B cell (primary cell): Measurements from ENCODE around the gene GPR4. TPM values are rescaled to one million over a fixed set of nuclear protein-coding genes. Genes with fewer than 3 reads are reported as not detected.

Source experiments
- ATAC-seq: fragments of 200-7000 bp; cut with Tn5 transposase; one replicate; pipeline ENCODE4 v1.10.0; 2021; ENCODE audit warnings: low read depth, mild to moderate bottlenecking, moderate number of reproducible peaks, moderate library complexity
- CTCF ChIA-PET: fragments of 350-600 bp; sonication (Branson Sonifier 250); formaldehyde crosslinking; loops from one replicate; lab custom pipeline; 2021; ENCODE audit warnings: antibody characterized with exemption, inconsistent platforms; lab: Charles Lee
- POLR2A ChIA-PET: fragments of 350-600 bp; sonication (Branson Sonifier 250); formaldehyde crosslinking; loops from one replicate; lab custom pipeline; 2021; ENCODE audit warnings: antibody characterized with exemption; lab: Charles Lee
- DNase-seq: peaks from one replicate; pipeline ENCODE4 v3.0.0; 2013
- H2AFZ ChIP-seq: 2 replicates; pipeline ENCODE4 v1.6.1; 2012; ENCODE audit warnings: mild to moderate bottlenecking, low read depth, low read length; ENCODE audit not compliant: insufficient read depth, poor library complexity, severe bottlenecking
- H3K27ac ChIP-seq, 2 donors: 1 replicate in 1 of 2; 2 replicates in 1 of 2; pipeline ENCODE4 v1.5.1; 2012 to 2013; ENCODE audit warnings: low read length in 2 of 2, mild to moderate bottlenecking in 2 of 2, moderate library complexity in 1 of 2
- H3K27me3 ChIP-seq, 4 experiments: fragments of 200-600 bp in 1 of 4; sonication (generic) in 1 of 4; replicated peaks in 1 of 4; 1 replicate in 2 of 4; 2 replicates in 2 of 4; pipeline versions ENCODE4 v1.6.1 to v1.7.0; 2013 to 2016; ENCODE audit warnings: low read length in 3 of 4, mild to moderate bottlenecking in 2 of 4, mixed read lengths in 1 of 4, moderate library complexity in 1 of 4; ENCODE audit not compliant: insufficient read depth in 4 of 4, control insufficient read depth in 3 of 4; ENCODE audit errors: control extremely low read depth in 1 of 4
- H3K36me3 ChIP-seq, 2 experiments: replicated peaks in 1 of 2; 1 replicate in 1 of 2; 2 replicates in 1 of 2; pipeline versions ENCODE4 v1.6.1 to v1.7.1; 2013; ENCODE audit warnings: low read length in 1 of 2; ENCODE audit not compliant: insufficient read depth in 2 of 2, control insufficient read depth in 1 of 2; ENCODE audit errors: control extremely low read depth in 1 of 2, extremely low read depth in 1 of 2
- H3K4me1 ChIP-seq, 2 donors: fragments of 200-600 bp in 1 of 2; sonication (generic) in 1 of 2; 1 replicate in 1 of 2; 2 replicates in 1 of 2; pipeline versions ENCODE4 v1.5.1 to v1.6.1; 2013 to 2017; ENCODE audit warnings: low read length in 2 of 2; ENCODE audit not compliant: control insufficient read depth in 2 of 2, insufficient read depth in 2 of 2
- H3K4me2 ChIP-seq: replicated peaks from 2 replicates; pipeline ENCODE3; 2012; ENCODE audit warnings: mild to moderate bottlenecking, low read depth, low read length; ENCODE audit not compliant: poor library complexity, severe bottlenecking
- H3K4me3 ChIP-seq, 5 experiments: fragments of 200-600 bp in 1 of 5; sonication (generic) in 1 of 5; 1 replicate in 3 of 5; 2 replicates in 2 of 5; pipeline versions ENCODE4 v1.5.1 to v1.7.0; 2011 to 2016; ENCODE audit warnings: low read length in 4 of 5, mild to moderate bottlenecking in 4 of 5, low read depth in 2 of 5, control low read depth in 1 of 5, moderate library complexity in 1 of 5; ENCODE audit not compliant: insufficient read depth in 1 of 5; ENCODE audit errors: control extremely low read depth in 1 of 5, extremely low read depth in 1 of 5
- H3K79me2 ChIP-seq: fragments of 200-600 bp; sonication (generic); one replicate; pipeline ENCODE4 v1.6.0; 2016; ENCODE audit warnings: low read length; ENCODE audit not compliant: control insufficient read depth, insufficient read depth
- H3K9ac ChIP-seq: fragments of 200-600 bp; sonication (generic); 2 replicates; pipeline ENCODE4 v1.6.1; 2017; ENCODE audit warnings: mild to moderate bottlenecking, low read length, moderate library complexity
- H3K9me3 ChIP-seq, 3 donors: one replicate each; pipeline versions ENCODE4 v1.6.1 to v1.7.1; 2013; ENCODE audit warnings: low read length in 2 of 3; ENCODE audit not compliant: control insufficient read depth in 2 of 3, insufficient read depth in 1 of 3; ENCODE audit errors: control extremely low read depth in 1 of 3
- H4K20me1 ChIP-seq: 2 replicates; pipeline ENCODE4 v1.6.0; 2012; ENCODE audit warnings: mild to moderate bottlenecking, low read length; ENCODE audit not compliant: insufficient read depth, control insufficient read depth, poor library complexity, severe bottlenecking
- H3K27ac Mint-ChIP-seq: one replicate; pipeline ENCODE4 v1.8.0; 2021; ENCODE audit warnings: mixed read lengths
- H3K27me3 Mint-ChIP-seq: one replicate; pipeline ENCODE4 v1.8.0; 2021; ENCODE audit warnings: mixed read lengths
- H3K4me1 Mint-ChIP-seq: one replicate; pipeline ENCODE4 v1.8.0; 2021; ENCODE audit warnings: mixed read lengths
- H3K4me3 Mint-ChIP-seq: one replicate; pipeline ENCODE4 v1.8.0; 2021; ENCODE audit warnings: mixed read lengths
- H3K9me3 Mint-ChIP-seq: one replicate; pipeline ENCODE4 v1.8.0; 2022; ENCODE audit warnings: mixed read lengths; ENCODE audit not compliant: insufficient read depth
- CTCF ChIP-seq: fragments of 200-600 bp; IDR thresholded peaks from one replicate; pipeline ENCODE4 v1.8.0; 2022; ENCODE audit warnings: antibody characterized with exemption, mild to moderate bottlenecking
- EZH2 ChIP-seq: IDR thresholded peaks from 2 replicates; pipeline ENCODE4 v1.6.1; 2012; ENCODE audit warnings: borderline replicate concordance, low read depth, mild to moderate bottlenecking, moderate library complexity, low read length; ENCODE audit not compliant: insufficient read depth, poor library complexity, severe bottlenecking
- WGBS: methylation state at CpG from one replicate; pipeline ENCODE4 v1.1.5; 2013; ENCODE audit warnings: missing lambda C conversion rate; ENCODE audit not compliant: insufficient coverage; 5-methylcytosine and 5-hydroxymethylcytosine counted together
- intact Hi-C: fragments of 100-400 bp; cut with micrococcal nuclease; formaldehyde crosslinking; loops from one replicate; pipeline ENCODE4 v1.10.0; 2022
- polyA plus RNA-seq: library from polyadenylated mRNA; depleted of rRNA; stranded (reverse); fragments of >200 nt; gene quantifications from 2 replicates; pipeline ENCODE4 v1.2.3, GENCODE V29; 2012
- total RNA-seq, 2 donors: library from RNA; stranded (reverse); fragments of 120-200 nt in 1 of 2; gene quantifications; 1 replicate in 1 of 2; 2 replicates in 1 of 2; pipeline versions ENCODE4 v1.2.3 to v1.2.4, GENCODE V29; 2013 to 2022

Gene GPR4
- total and polyA plus RNA-seq, 2 donors (not counting 1 experiment from before 2014, with no cell fraction given), result not detected

GRCh38 chr19:45587873-45588272 is 14.1 kb downstream of the GPR4 start:
- Mint-ChIP-seq H3K27ac (no peak overlapping the region), H3K9me3 (no peaks in the 10 kb centered on the region), H3K27me3 (peaks cover 33% of the 10 kb centered on the region), H3K4me1 (peaks cover 13% of the 10 kb centered on the region), H3K4me3 (no peak overlapping the region)
- Histone ChIP-seq H3K36me3 (no peaks in the 10 kb centered on the region), H3K79me2 (peaks cover 11% of the 10 kb centered on the region), H3K27me3 (peaks cover 0 to 24% (median 3%) of the 10 kb centered on the region in 4 experiments), H3K4me2 (no peak overlapping the region), H2AFZ (no peak overlapping the region), H3K4me1 (peaks cover 10 to 15% of the 10 kb centered on the region in 2 donors), H4K20me1 (no peaks in the 10 kb centered on the region), H3K9me3 (peaks cover 0 to 14% (median 0%) of the 10 kb centered on the region in 3 donors), H3K27ac (no peak overlapping the region), H3K4me3 (no peak overlapping the region), H3K9ac (no peak overlapping the region)
- ATAC-seq (no peak), DNase-seq (no peak)
- intact Hi-C loops, result no loop called here
- ChIA-PET CTCF (no interaction called here), POLR2A (no interaction called here)
- no peak for TF ChIP-seq CTCF
- no peak for TF ChIP-seq EZH2
- 100% methylated on average over 2 of the region's 4 CpGs for WGBS

GRCh38 chr19:45585158-45585577 is 16.8 kb downstream of the GPR4 start:
- H3K27ac ChIP-seq, result peak overlapping the region; percentile 97 to 98
- peak overlapping the region; percentile 83 for H3K4me2 ChIP-seq
- peak overlapping the region; percentile 99 for H3K27ac Mint-ChIP-seq
- peaks cover 32% of the 10 kb centered on the region for H3K79me2 ChIP-seq
- H3K4me3 Mint-ChIP-seq, result peak overlapping the region; percentile 85
- no peaks in the 10 kb centered on the region for H3K9me3 Mint-ChIP-seq
- CTCF ChIA-PET, result interaction anchor here (1.3 kb wide), 1 partner anchor 57 kb away, joined by 5 read pairs; no protein-coding TSS in a partner anchor
- WGBS, result 67% methylated on average over 1 of the region's 7 CpGs
- H4K20me1 ChIP-seq, result no peaks in the 10 kb centered on the region
- DNase-seq (no peak), ATAC-seq (no peak)
- POLR2A ChIA-PET, result interaction anchor here (0.5 to 1.4 kb wide), 2 partner anchors 77 to 104 kb away, joined by 4 to 6 read pairs; no protein-coding TSS in a partner anchor
- intact Hi-C loops, result no loop called here
- H3K27me3 ChIP-seq, result peaks cover 0 to under 1% (median 0%) of the 10 kb centered on the region in 4 experiments
- H3K9ac ChIP-seq, result peak overlapping the region; percentile 97
- TF ChIP-seq EZH2 (no peak), CTCF (no peak)
- H3K9me3 ChIP-seq, result no peaks in the 10 kb centered on the region
- peaks cover 10 to 15% of the 10 kb centered on the region in 2 donors for H3K4me1 ChIP-seq
- H3K4me3 ChIP-seq, result peak overlapping the region; percentile 41 to 98 (median 70)
- H3K4me1 Mint-ChIP-seq, result peaks cover 21% of the 10 kb centered on the region
- peaks cover 11% of the 10 kb centered on the region for H3K27me3 Mint-ChIP-seq
- peak overlapping the region; percentile 74 for H2AFZ ChIP-seq
- H3K36me3 ChIP-seq, result no peaks in the 10 kb centered on the region
